Cardiac fibroblast (primary cell): ENCODE data around the gene DGKZ.

Experiments
- DNase-seq, 2 donors: peaks; one replicate each; pipeline versions ENCODE4 v3.0.0 to v3.0.0-alpha.2; 2010; ENCODE audit warnings: low read depth in 2 of 2
- H3K4me3 ChIP-seq, 2 donors: replicated peaks in 1 of 2; 1 replicate in 1 of 2; 2 replicates in 1 of 2; pipeline ENCODE4 v1.5.1; 2011; ENCODE audit warnings: low read depth in 2 of 2, low read length in 2 of 2, mild to moderate bottlenecking in 2 of 2, moderate library complexity in 1 of 2
- TF ChIP-seq, protein P1 (sequence below): IDR thresholded peaks from one replicate; pipeline ENCODE4 v1.5.1; 2011; ENCODE audit warnings: low read depth, mild to moderate bottlenecking, low read length, inconsistent platforms

The DGKZ gene

DNA sequence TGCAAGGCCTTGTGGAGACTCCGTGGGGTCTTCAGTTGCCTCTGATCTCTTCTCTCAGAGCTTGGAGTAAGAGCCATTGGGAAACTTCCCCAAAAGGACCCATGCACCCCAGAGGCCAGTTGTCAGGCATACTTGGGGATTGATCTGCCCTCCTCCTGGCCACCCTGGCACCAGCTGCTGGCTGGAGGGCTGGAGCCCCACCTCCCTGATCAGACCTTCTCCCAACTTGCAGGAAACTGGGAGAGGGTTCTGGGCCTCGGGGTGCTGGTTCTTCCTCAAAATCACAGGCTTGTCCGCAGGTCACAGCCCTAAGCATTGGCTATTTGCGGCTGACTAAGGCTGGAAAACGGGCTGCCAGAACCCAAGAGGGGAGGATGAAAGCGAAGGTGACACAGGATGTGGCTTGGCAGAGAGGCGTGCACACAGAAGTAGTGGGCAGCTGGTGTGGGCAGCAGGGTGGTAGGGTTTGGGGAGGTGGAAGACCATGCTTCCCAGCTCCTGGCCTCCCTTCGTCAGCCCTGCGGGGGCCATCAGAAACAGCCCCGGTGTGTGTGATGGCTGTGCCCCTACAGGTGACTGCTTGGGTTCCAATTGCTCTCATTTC is 1.3 kb upstream of the DGKZ start:
- no peak for DNase-seq
- TF ChIP-seq, protein P1, sequence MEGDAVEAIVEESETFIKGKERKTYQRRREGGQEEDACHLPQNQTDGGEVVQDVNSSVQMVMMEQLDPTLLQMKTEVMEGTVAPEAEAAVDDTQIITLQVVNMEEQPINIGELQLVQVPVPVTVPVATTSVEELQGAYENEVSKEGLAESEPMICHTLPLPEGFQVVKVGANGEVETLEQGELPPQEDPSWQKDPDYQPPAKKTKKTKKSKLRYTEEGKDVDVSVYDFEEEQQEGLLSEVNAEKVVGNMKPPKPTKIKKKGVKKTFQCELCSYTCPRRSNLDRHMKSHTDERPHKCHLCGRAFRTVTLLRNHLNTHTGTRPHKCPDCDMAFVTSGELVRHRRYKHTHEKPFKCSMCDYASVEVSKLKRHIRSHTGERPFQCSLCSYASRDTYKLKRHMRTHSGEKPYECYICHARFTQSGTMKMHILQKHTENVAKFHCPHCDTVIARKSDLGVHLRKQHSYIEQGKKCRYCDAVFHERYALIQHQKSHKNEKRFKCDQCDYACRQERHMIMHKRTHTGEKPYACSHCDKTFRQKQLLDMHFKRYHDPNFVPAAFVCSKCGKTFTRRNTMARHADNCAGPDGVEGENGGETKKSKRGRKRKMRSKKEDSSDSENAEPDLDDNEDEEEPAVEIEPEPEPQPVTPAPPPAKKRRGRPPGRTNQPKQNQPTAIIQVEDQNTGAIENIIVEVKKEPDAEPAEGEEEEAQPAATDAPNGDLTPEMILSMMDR = no peak
- H3K4me3 ChIP-seq = no peak overlapping the region

DNA sequence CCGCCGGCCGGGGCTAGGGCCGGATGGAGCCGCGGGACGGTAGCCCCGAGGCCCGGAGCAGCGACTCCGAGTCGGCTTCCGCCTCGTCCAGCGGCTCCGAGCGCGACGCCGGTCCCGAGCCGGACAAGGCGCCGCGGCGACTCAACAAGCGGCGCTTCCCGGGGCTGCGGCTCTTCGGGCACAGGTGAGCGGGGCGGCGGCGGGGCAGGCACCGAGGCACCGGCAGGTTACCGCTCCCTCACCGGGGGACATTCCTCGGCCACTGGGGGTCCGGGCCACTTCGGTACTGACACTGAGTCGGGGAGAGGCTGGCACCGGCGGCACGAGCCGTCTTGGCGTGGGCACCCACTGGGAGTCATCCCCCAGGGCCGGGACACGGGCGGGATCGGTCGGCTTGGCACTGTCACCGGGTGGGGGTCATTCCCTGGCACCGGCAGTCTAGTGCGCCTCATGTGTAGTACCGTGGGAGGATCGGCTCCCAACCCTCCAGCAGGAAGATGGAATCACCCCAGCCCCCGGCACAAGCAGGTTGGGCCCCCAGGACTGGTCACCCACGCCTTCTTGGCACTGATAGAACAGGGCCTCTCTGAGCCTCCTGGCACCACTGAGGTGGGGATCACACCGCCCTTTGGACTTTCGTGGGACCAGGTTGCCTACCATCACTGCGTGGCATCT is 511 bp downstream of the DGKZ start:
- TF ChIP-seq, protein P1 = no peak
- peak overlapping the region; percentile 93 to 96 for H3K4me3 ChIP-seq
- DNase-seq = no peak

DNA sequence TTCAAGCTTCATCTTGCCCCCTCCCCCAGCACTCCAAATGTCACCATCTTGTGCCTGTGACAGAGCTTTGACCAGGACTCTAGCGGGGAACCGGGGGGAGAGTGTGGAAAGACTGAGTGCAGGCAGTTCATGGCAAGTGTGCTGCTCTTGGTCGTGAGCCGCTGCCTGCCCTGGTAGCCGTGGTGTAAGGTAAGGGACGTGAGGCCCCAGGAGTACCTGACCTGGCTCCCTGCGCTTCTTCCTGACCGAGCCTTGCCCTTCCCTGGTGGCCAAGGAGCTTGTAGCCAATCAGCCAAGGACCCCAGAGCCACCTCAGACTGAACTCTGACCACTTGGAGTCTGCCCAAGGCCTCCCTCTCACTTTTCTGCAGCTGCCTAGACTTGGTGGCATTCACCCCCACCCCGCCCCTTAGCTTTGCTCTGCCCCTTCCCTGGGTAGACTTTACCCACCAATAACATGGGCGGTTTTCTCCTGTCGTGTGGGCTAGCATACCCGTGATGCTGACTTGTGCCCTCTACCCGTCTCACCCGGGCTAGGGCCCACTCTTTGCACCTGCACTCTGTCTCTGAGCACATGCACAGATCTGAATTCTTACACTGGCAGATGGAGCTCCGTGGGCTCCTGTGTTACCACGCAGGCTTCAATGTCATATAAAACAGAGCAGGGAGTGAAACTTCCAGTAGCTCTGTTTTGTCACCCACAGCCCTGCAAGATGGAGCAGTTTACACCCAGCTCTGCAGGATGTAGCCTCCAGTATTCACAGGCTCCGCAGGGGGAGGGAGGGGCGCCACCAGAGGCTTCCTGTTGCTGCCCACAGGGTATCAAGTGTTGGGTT is 1.5 kb downstream of the DGKZ start:
- peak overlapping the region; percentile 93 to 96 for H3K4me3 ChIP-seq
- DNase-seq = no peak
- TF ChIP-seq, protein P1 = no peak

DNA sequence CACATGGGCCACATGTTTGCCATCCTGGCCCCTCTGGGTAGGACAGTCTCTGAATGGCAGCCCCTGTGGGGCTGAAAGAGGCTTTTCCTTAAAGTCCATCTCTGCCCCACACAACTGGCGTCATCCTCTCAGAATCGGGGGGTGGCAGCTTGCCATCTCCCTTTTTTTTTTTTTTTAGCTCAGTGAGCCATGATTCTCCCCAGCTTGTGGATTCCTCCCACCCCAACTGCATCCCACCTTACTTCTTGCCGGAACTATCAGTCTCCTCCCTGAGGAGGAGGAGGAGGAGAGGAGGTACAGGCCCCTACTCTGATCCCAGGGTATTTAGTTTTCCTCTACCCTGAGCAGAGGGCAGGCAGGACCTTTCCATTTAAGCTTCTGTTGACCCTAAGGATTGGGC is 3.4 kb downstream of the DGKZ start:
- H3K4me3 ChIP-seq = no peak overlapping the region
- TF ChIP-seq, protein P1 = no peak

DNA sequence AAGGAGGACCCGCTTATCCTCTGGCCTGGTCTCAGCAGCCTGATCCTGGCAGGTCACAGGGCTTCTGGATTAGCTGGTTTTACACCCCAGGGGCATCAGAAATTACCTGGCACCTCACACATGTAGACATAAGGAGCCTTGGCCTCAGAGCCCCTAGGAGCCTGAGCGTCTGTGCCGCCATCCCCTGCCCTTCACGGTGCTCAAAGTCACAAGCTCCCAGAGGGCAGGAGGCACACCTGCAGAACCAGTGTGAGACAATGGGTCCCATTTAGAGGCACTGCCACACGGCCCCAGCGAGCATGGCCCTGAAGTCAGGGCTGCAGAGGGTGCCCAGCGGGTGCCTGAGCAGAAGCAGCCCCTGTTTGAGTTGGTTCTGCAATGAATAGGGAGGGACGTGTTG is 3.9 kb downstream of the DGKZ start:
- TF ChIP-seq, protein P1 = no peak
- H3K4me3 ChIP-seq = no peak overlapping the region
- DNase-seq = no peak

More for the DNA sequence above, 3.4 kb downstream of the DGKZ start:
- no peak for DNase-seq

DNA sequence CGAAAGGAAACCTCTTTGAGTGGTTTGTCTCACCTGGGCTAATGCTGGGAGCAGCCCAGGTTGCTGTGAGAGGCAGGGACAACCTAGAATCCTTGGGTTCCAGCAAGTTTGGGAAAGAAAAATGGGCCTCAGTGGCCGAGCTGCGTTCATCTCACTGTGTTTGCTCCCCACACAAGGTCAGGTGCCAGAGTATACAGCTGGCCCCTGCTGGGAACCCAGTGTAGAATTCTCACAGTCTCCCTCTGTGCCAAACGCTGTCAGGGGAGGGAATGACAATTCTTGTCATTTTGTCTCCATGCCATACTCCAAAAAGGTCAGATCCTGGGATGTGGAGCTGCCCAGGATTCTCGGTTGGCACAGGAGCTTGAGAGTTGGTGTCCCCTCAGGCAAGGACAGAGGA is 4.3 kb downstream of the DGKZ start:
- TF ChIP-seq, protein P1 = no peak
- no peak for DNase-seq
- H3K4me3 ChIP-seq = no peak overlapping the region
